Trophoblast cell (in vitro differentiated cells and primary cell): ENCODE results near the gene EGFL7.
A peak's percentile ranks its signal among the peaks of the same experiment; 100 is the strongest.

ENCODE experiments used
- DNase-seq, 2 donors: peaks; one replicate each; pipeline ENCODE4 v3.0.0-alpha.2; 2016
- H2AFZ ChIP-seq: 2 replicates; pipeline ENCODE4 v1.6.1; 2013; ENCODE audit warnings: low read length, moderate library complexity, mild to moderate bottlenecking; ENCODE audit not compliant: insufficient read depth, poor library complexity
- H2AK5ac ChIP-seq: 2 replicates; pipeline ENCODE4 v1.6.1; 2013; ENCODE audit warnings: mild to moderate bottlenecking, low read length
- H2BK120ac ChIP-seq: 2 replicates; pipeline ENCODE4 v1.6.1; 2013; ENCODE audit warnings: low read length, mild to moderate bottlenecking, moderate library complexity; ENCODE audit not compliant: insufficient read depth, poor library complexity
- H2BK12ac ChIP-seq: 2 replicates; pipeline ENCODE4 v1.6.1; 2013; ENCODE audit warnings: mild to moderate bottlenecking, low read length, moderate library complexity
- H2BK5ac ChIP-seq: 2 replicates; pipeline ENCODE4 v1.6.1; 2013; ENCODE audit warnings: low read length, low read depth, moderate library complexity, mild to moderate bottlenecking; ENCODE audit not compliant: poor library complexity
- H3K14ac ChIP-seq: 2 replicates; pipeline ENCODE4 v1.6.1; 2013; ENCODE audit warnings: mild to moderate bottlenecking, low read length
- H3K18ac ChIP-seq: 2 replicates; pipeline ENCODE4 v1.6.1; 2013; ENCODE audit warnings: mild to moderate bottlenecking, low read length
- H3K23ac ChIP-seq: 2 replicates; pipeline ENCODE4 v1.6.1; 2013; ENCODE audit warnings: low read length
- H3K27ac ChIP-seq: 2 replicates; pipeline ENCODE4 v1.5.1; 2013; ENCODE audit warnings: low read depth, mild to moderate bottlenecking, inconsistent platforms, low read length, moderate library complexity
- H3K27me3 ChIP-seq: 2 replicates; pipeline ENCODE4 v1.6.1; 2013; ENCODE audit warnings: inconsistent platforms, mild to moderate bottlenecking, low read length, moderate library complexity; ENCODE audit not compliant: insufficient read depth
- H3K36me3 ChIP-seq, 2 experiments: 1 replicate in 1 of 2; 2 replicates in 1 of 2; pipeline ENCODE4 v1.6.1; 2013; ENCODE audit warnings: low read length in 2 of 2, mild to moderate bottlenecking in 2 of 2, moderate library complexity in 1 of 2; ENCODE audit not compliant: insufficient read depth in 2 of 2, control insufficient read depth in 1 of 2
- H3K4ac ChIP-seq: 2 replicates; pipeline ENCODE4 v1.6.1; 2013; ENCODE audit warnings: low read depth, mild to moderate bottlenecking, low read length, moderate library complexity
- H3K4me1 ChIP-seq, 2 experiments: 1 replicate in 1 of 2; 2 replicates in 1 of 2; pipeline ENCODE4 v1.6.1; 2013; ENCODE audit warnings: low read length in 2 of 2, mild to moderate bottlenecking in 2 of 2, moderate library complexity in 1 of 2; ENCODE audit not compliant: insufficient read depth in 2 of 2, control insufficient read depth in 1 of 2
- H3K4me2 ChIP-seq: 2 replicates; pipeline ENCODE4 v1.6.1; 2013; ENCODE audit warnings: inconsistent platforms, mild to moderate bottlenecking, low read length, moderate library complexity
- H3K4me3 ChIP-seq: 2 replicates; pipeline ENCODE4 v1.5.1; 2013; ENCODE audit warnings: mild to moderate bottlenecking, low read depth, low read length, inconsistent platforms
- H3K79me1 ChIP-seq: one replicate; pipeline ENCODE4 v1.6.1; 2013; ENCODE audit warnings: low read length
- H3K79me2 ChIP-seq: 2 replicates; pipeline ENCODE4 v1.6.1; 2013; ENCODE audit warnings: low read length, mild to moderate bottlenecking; ENCODE audit not compliant: control insufficient read depth, insufficient read depth, poor library complexity
- H3K9ac ChIP-seq: 2 replicates; pipeline ENCODE4 v1.6.1; 2013; ENCODE audit warnings: mild to moderate bottlenecking, low read length
- H3K9me3 ChIP-seq: 2 replicates; pipeline ENCODE4 v1.6.1; 2013; ENCODE audit warnings: low read depth, mild to moderate bottlenecking, control low read depth, inconsistent platforms, low read length; ENCODE audit not compliant: insufficient read depth
- H4K12ac ChIP-seq: 2 replicates; pipeline ENCODE4 v1.6.1; 2013; ENCODE audit warnings: low read depth, mild to moderate bottlenecking, low read length, moderate library complexity
- H4K8ac ChIP-seq: 2 replicates; pipeline ENCODE4 v1.6.1; 2013; ENCODE audit warnings: low read depth, mild to moderate bottlenecking, low read length, moderate library complexity
- H4K91ac ChIP-seq: one replicate; pipeline ENCODE4 v1.6.1; 2013; ENCODE audit warnings: low read depth, mild to moderate bottlenecking, low read length, moderate library complexity
- WGBS: extraction: QIAGEN DNeasy Blood & Tissue Kit; methylation state at CpG from one replicate; pipeline ENCODE4 v1.1.7; 2013; ENCODE audit warnings: missing lambda C conversion rate; ENCODE audit not compliant: insufficient read length, insufficient coverage; ENCODE audit errors: extremely low coverage; 5-methylcytosine and 5-hydroxymethylcytosine counted together

EGFL7 gene

GRCh38 chr9:136624184-136624951 lies 38.3 kb upstream of the EGFL7 start:
- Histone ChIP-seq H3K23ac (no peak overlapping the region), H2AFZ (no peak overlapping the region), H4K8ac (no peak overlapping the region), H2BK120ac (peak overlapping the region; percentile 17), H3K36me3 (no peaks in the 10 kb centered on the region), H3K79me1 (peaks cover 11% of the 10 kb centered on the region), H3K18ac (peak overlapping the region; percentile 19), H3K14ac (peak overlapping the region; percentile 26), H3K9me3 (no peaks in the 10 kb centered on the region), H3K27me3 (no peaks in the 10 kb centered on the region), H3K4me2 (no peak overlapping the region), H3K79me2 (no peaks in the 10 kb centered on the region), H2BK5ac (no peak overlapping the region), H4K91ac (peak overlapping the region; percentile 80), H3K4me3 (no peak overlapping the region), H3K4ac (no peak overlapping the region), H3K4me1 (peaks cover 5 to 8% of the 10 kb centered on the region in 2 experiments), H2AK5ac (peak overlapping the region; percentile 20), H2BK12ac (peak overlapping the region; percentile 34), H3K9ac (no peak overlapping the region), H4K12ac (no peak overlapping the region), H3K27ac (no peak overlapping the region)
- no peak for DNase-seq
- WGBS: no CpG with 5 or more reads among the region's 16 CpGs

GRCh38 chr9:136625101-136626065 lies 37.3 kb upstream of the EGFL7 start:
- Histone ChIP-seq H3K27me3 (no peaks in the 10 kb centered on the region), H2BK12ac (peak overlapping the region; percentile 28), H2BK5ac (no peak overlapping the region), H3K79me1 (peaks cover 11% of the 10 kb centered on the region), H3K36me3 (no peaks in the 10 kb centered on the region), H3K79me2 (no peaks in the 10 kb centered on the region), H3K14ac (no peak overlapping the region), H2AFZ (no peak overlapping the region), H3K27ac (no peak overlapping the region), H3K9me3 (no peaks in the 10 kb centered on the region), H3K4me2 (no peak overlapping the region), H4K91ac (peak overlapping the region; percentile 18), H3K4ac (no peak overlapping the region), H3K4me3 (no peak overlapping the region), H4K12ac (no peak overlapping the region), H3K4me1 (peaks cover 5 to 8% of the 10 kb centered on the region in 2 experiments), H2AK5ac (no peak overlapping the region), H2BK120ac (no peak overlapping the region), H4K8ac (no peak overlapping the region), H3K9ac (no peak overlapping the region), H3K23ac (no peak overlapping the region), H3K18ac (no peak overlapping the region)
- no CpG with 5 or more reads among the region's 19 CpGs for WGBS
- DNase-seq: no peak

- no CpG with 5 or more reads among the region's 30 CpGs for WGBS
- Histone ChIP-seq H3K23ac (no peak overlapping the region), H3K9me3 (peaks cover 6% of the 10 kb centered on the region), H4K12ac (no peak overlapping the region), H3K4me1 (peaks cover 5 to 8% of the 10 kb centered on the region in 2 experiments), H3K9ac (no peak overlapping the region), H3K36me3 (no peaks in the 10 kb centered on the region), H3K18ac (no peak overlapping the region), H3K27me3 (no peaks in the 10 kb centered on the region), H2BK120ac (no peak overlapping the region), H2AK5ac (no peak overlapping the region), H2AFZ (no peak overlapping the region), H3K79me2 (no peaks in the 10 kb centered on the region), H4K8ac (no peak overlapping the region), H3K79me1 (peaks cover 11% of the 10 kb centered on the region), H2BK12ac (no peak overlapping the region), H2BK5ac (no peak overlapping the region), H3K4ac (no peak overlapping the region), H4K91ac (no peak overlapping the region), H3K4me3 (no peak overlapping the region), H3K14ac (no peak overlapping the region), H3K27ac (no peak overlapping the region), H3K4me2 (no peak overlapping the region)
- no peak for DNase-seq
Measured at GRCh38 chr9:136626066-136626725, 36.5 kb upstream of the EGFL7 start.
